Fibroblast of lung (primary cell): ENCODE data around the gene SREK1IP1. TPM values are rescaled to one million over a fixed set of nuclear protein-coding genes. Genes with fewer than 3 reads are reported as not detected.
"Not testable (repeated sequence)": the region's sequence is repeated elsewhere in the genome, so short reads cannot be mapped to it uniquely, and the experiment has no call there.

Experiments used
- DNase-seq, 2 donors: peaks; one replicate each; pipeline versions ENCODE4 v3.0.0 to v3.0.0-alpha.2; 2010; ENCODE audit warnings: low read depth in 2 of 2
- H2AFZ ChIP-seq: 2 replicates; pipeline ENCODE4 v1.5.1; 2012; ENCODE audit warnings: low read length, control low read depth, inconsistent platforms
- H3K27ac ChIP-seq: 2 replicates; pipeline ENCODE4 v1.5.1; 2011; ENCODE audit warnings: low read length, control low read depth; ENCODE audit not compliant: insufficient read depth
- H3K27me3 ChIP-seq: 2 replicates; pipeline ENCODE4 v1.5.1; 2011; ENCODE audit warnings: mild to moderate bottlenecking, low read length; ENCODE audit not compliant: control insufficient read depth, insufficient read depth
- H3K36me3 ChIP-seq: 2 replicates; pipeline ENCODE4 v1.5.1; 2011; ENCODE audit warnings: low read length; ENCODE audit not compliant: control insufficient read depth, insufficient read depth
- H3K4me1 ChIP-seq: 2 replicates; pipeline ENCODE4 v1.5.1; 2011; ENCODE audit warnings: low read length; ENCODE audit not compliant: control insufficient read depth, insufficient read depth; ENCODE audit errors: extremely low read depth
- H3K4me2 ChIP-seq: 2 replicates; pipeline ENCODE4 v1.5.1; 2011; ENCODE audit warnings: low read length, control low read depth; ENCODE audit not compliant: insufficient read depth; ENCODE audit errors: extremely low read depth
- H3K4me3 ChIP-seq, 4 experiments: fragments of 200-600 bp in 1 of 4; sonication (generic) in 1 of 4; replicated peaks in 1 of 4; 2 replicates each; pipeline ENCODE4 v1.5.1; 2011 to 2016; ENCODE audit warnings: low read length in 4 of 4, low read depth in 3 of 4, mild to moderate bottlenecking in 3 of 4, control low read depth in 2 of 4, inconsistent platforms in 1 of 4, mixed read lengths in 1 of 4; ENCODE audit not compliant: insufficient read depth in 1 of 4; ENCODE audit errors: control extremely low read depth in 1 of 4
- H3K79me2 ChIP-seq: 2 replicates; pipeline ENCODE4 v1.5.1; 2012; ENCODE audit warnings: mild to moderate bottlenecking, low read length, inconsistent platforms; ENCODE audit not compliant: control insufficient read depth, insufficient read depth
- H3K9ac ChIP-seq: 2 replicates; pipeline ENCODE4 v1.5.1; 2011; ENCODE audit warnings: mild to moderate bottlenecking, low read length, control low read depth; ENCODE audit not compliant: insufficient read depth
- H3K9me3 ChIP-seq: 2 replicates; pipeline ENCODE4 v1.5.1; 2012; ENCODE audit warnings: low read depth, low read length; ENCODE audit not compliant: control insufficient read depth, insufficient read depth
- H4K20me1 ChIP-seq: 2 replicates; pipeline ENCODE4 v1.5.1; 2011; ENCODE audit warnings: low read length; ENCODE audit not compliant: control insufficient read depth, insufficient read depth; ENCODE audit errors: extremely low read depth
- EZH2 ChIP-seq: IDR thresholded peaks from 2 replicates; pipeline ENCODE4 v1.5.1; 2012; ENCODE audit warnings: low read length, control low read depth, mild to moderate bottlenecking; ENCODE audit errors: missing control alignments
- polyA plus RNA-seq, 2 donors: library from polyadenylated mRNA; depleted of rRNA in 1 of 2; stranded (reverse) in 1 of 2; unstranded in 1 of 2; fragments of >200 nt; gene quantifications; 2 replicates each; pipeline ENCODE4 v1.2.1, GENCODE V29; 2011 to 2012; ENCODE audit warnings: missing spikeins in 1 of 2
- total RNA-seq: library from RNA; depleted of rRNA; stranded (reverse); fragments of >200 nt; gene quantifications from 2 replicates; pipeline ENCODE4 v1.2.1, GENCODE V29; 2014
- TF ChIP-seq, protein P1 (sequence below), 2 donors: IDR thresholded peaks in 1 of 2; conservative IDR thresholded peaks in 1 of 2; 1 replicate in 1 of 2; 2 replicates in 1 of 2; pipeline ENCODE4 v1.5.1; 2011 to 2012; ENCODE audit warnings: low read length in 2 of 2, control low read depth in 1 of 2, inconsistent platforms in 1 of 2, low read depth in 1 of 2, mild to moderate bottlenecking in 1 of 2

SREK1IP1 gene
- total and polyA plus RNA-seq, 2 donors (not counting 1 experiment from before 2014, with no cell fraction given) = 6.5 to 13.5 TPM

DNA sequence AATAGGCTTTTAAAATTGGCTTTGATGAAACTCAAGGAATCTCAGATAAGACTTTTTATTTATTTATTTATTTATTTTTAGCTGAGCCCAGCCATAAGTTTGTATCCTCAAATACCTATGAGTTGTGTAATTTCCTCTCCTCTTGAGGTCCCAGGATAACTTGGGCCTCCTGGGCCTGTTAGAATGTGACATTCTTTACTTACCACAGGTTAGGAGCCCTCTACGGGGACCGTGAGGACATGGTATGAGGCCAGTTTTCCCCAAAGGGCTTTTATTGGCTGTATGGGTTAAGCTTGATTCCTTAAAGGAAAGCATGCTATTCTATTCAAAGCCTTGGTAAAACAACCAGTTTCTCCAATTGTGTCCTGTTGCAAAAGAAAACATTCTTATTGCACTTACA lies 61.3 kb downstream of the SREK1IP1 start:
- Histone ChIP-seq H3K79me2 (no peaks in the 10 kb centered on the region), H3K4me1 (no peaks in the 10 kb centered on the region), H3K27me3 (no peaks in the 10 kb centered on the region)

DNA sequence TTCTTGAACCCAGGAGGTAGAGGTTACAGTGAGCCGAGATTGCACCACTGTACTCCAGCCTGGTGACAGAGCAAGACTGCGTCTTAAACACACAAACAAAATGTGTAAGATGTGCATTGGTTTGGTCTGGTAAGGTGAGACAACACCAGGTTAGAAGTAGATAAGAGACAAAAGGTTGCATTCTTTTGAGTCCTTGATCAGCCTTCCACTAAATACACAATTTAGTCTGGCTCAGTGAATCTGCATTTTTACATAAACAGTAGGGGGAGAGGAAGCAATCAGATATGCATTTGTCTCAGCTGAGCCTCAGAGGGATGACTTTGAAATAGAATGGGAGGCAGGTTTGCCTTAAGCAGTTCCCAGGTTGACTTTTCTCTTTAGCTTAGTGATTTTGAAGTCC lies 62.4 kb downstream of the SREK1IP1 start:
- not testable (repeated sequence) for H3K79me2 ChIP-seq

More for the DNA sequence above, 61.3 kb downstream of the SREK1IP1 start:
- no peak overlapping the region for H3K4me2 ChIP-seq
- no peaks in the 10 kb centered on the region for H3K36me3 ChIP-seq
- H3K9me3 ChIP-seq = no peaks in the 10 kb centered on the region
- no peak overlapping the region for H3K27ac ChIP-seq
- DNase-seq = no peak
- no peaks in the 10 kb centered on the region for H4K20me1 ChIP-seq
- no peak overlapping the region for H3K9ac ChIP-seq
- H2AFZ ChIP-seq = no peak overlapping the region
- TF ChIP-seq EZH2 = no peak
- TF ChIP-seq, protein P1, sequence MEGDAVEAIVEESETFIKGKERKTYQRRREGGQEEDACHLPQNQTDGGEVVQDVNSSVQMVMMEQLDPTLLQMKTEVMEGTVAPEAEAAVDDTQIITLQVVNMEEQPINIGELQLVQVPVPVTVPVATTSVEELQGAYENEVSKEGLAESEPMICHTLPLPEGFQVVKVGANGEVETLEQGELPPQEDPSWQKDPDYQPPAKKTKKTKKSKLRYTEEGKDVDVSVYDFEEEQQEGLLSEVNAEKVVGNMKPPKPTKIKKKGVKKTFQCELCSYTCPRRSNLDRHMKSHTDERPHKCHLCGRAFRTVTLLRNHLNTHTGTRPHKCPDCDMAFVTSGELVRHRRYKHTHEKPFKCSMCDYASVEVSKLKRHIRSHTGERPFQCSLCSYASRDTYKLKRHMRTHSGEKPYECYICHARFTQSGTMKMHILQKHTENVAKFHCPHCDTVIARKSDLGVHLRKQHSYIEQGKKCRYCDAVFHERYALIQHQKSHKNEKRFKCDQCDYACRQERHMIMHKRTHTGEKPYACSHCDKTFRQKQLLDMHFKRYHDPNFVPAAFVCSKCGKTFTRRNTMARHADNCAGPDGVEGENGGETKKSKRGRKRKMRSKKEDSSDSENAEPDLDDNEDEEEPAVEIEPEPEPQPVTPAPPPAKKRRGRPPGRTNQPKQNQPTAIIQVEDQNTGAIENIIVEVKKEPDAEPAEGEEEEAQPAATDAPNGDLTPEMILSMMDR (conservative IDR thresholded peaks at IDR 0.05 in 1 of 2, IDR thresholded peaks at IDR 0.05 in 1 of 2; ENCODE audit: low read depth in 1 of 2, low read length in 2 of 2) = no peak
- no peak overlapping the region for H3K4me3 ChIP-seq

DNA sequence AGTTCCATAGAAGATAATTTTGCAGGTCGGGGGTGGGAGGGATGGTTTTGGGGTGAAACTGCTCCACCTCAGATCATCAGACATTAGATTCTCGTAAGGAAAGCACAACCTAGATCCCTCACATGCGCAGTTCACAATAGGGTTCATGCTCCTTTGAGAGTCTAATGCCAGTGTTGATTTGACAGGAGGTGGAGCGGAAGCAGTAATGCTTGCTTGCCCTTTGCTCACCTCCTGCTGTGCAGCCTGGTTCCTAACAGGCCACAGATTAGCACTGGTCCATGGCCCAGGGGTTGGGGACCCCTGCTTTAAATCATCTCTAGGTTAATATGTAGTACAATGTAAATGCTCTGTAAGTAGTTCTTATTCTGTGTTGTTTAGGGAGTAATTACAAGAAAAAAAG lies 67.7 kb downstream of the SREK1IP1 start:
- H3K79me2 ChIP-seq = no peaks in the 10 kb centered on the region
- H3K36me3 ChIP-seq = no peaks in the 10 kb centered on the region
- no peak overlapping the region for H3K4me2 ChIP-seq
- H3K4me3 ChIP-seq = no peak overlapping the region
- no peaks in the 10 kb centered on the region for H3K9me3 ChIP-seq
- H3K27ac ChIP-seq = no peak overlapping the region
- H4K20me1 ChIP-seq = no peaks in the 10 kb centered on the region
- no peak overlapping the region for H3K9ac ChIP-seq
- H2AFZ ChIP-seq = no peak overlapping the region
- DNase-seq = no peak
- TF ChIP-seq EZH2 = no peak
- TF ChIP-seq, protein P1 (conservative IDR thresholded peaks at IDR 0.05 in 1 of 2, IDR thresholded peaks at IDR 0.05 in 1 of 2; ENCODE audit: low read depth in 1 of 2, low read length in 2 of 2) = no peak
- no peaks in the 10 kb centered on the region for H3K4me1 ChIP-seq
- no peaks in the 10 kb centered on the region for H3K27me3 ChIP-seq

More for the DNA sequence above, 62.4 kb downstream of the SREK1IP1 start:
- not testable (repeated sequence) for H3K27me3 ChIP-seq, H2AFZ ChIP-seq, H3K4me2 ChIP-seq, H3K9me3 ChIP-seq, H3K4me1 ChIP-seq, H3K36me3 ChIP-seq, H3K27ac ChIP-seq, DNase-seq, H3K4me3 ChIP-seq, H3K9ac ChIP-seq, H4K20me1 ChIP-seq

DNA sequence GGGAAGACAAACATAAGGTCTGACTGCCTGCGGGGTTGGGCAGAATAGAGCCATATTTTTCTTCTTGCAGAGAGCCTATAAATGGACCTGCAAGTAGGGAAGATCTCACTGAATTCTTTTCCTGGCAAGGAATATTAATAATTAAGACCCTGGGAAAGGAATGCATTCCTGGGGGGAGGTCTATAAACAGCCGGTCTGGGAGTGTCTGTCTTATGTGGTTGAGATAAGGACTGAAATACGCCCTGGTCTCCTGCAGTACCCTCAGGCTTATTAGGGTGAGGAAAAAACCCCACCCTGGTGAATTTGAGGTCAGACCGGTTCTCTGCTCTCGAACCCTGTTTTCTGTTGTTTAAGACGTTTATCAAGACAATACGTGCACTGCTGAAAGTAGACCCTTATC lies 72.1 kb downstream of the SREK1IP1 start:
- not testable (repeated sequence) for H4K20me1 ChIP-seq, H2AFZ ChIP-seq, H3K36me3 ChIP-seq, H3K4me2 ChIP-seq, H3K4me1 ChIP-seq, H3K9ac ChIP-seq, H3K79me2 ChIP-seq, H3K27me3 ChIP-seq, H3K4me3 ChIP-seq, H3K9me3 ChIP-seq, H3K27ac ChIP-seq, DNase-seq
